ENCODE data around the gene EYA2. TPM values are rescaled to one million over a fixed set of nuclear protein-coding genes. Genes with fewer than 3 reads are reported as not detected.

EYA2 gene
- total and polyA plus RNA-seq, 7 donors: 1.2 to 11.8 (median 3.3) TPM

DNA sequence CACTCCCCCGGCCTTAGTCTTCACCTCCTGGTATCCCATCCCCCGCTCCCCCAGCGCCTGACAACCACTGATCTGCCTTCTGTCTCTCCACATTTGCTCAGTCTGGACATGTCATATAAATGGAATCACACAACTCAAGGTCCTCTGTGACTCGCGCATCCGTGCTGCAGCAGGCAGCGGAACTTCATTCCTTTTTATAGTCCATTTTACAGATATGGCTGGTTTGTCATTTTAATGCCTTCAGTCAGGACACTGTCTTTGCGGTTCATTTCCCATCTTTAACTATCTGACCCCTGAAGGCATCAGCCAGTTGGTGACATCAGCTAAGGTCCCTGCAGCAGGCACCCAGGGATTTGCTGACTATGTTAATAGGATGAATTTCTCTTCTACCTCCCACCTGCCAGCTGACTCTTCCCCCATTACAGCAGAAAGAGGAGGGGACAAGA lies 336.2 kb downstream of the EYA2 start:
- Histone ChIP-seq H3K27ac (no peak overlapping the region), H3K36me3 (peaks cover 9 to 77% (median 43%) of the 10 kb centered on the region in 4 donors), H3K4me1 (peaks cover 0 to 10% (median 2%) of the 10 kb centered on the region in 4 donors)

DNA sequence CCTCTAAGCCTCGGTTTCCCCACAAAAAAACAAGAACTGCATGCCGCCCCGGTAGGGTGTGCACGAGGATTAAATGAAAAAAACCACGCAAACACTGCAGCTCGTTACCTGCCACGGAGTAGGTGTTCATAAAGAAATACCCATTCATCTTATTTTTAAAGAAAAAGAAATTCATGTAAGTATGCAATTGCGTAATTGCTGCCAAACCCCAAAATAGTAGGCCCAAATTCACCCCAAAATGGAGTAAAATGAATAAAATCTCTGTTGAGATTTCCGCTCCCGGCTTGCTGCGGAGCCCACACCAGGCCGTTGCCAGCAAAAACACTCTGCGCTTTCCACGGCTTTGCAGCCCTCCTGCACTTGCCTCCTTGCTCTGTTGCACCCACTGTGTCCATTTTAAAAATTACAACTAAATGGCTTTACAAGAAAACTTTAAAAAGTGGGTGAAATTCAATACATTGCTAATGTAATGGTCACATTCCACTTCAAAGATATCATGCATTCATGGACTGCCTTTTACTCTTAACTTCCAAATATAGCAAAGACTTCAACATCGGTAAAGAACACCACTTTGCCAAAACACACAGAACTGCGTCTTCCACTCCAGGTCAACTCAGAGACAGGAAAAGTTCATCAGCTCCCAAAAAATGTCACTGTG lies 336.9 kb downstream of the EYA2 start:
- intact Hi-C loops (cut with DNase I): no loop called here
- TF ChIP-seq EP300 (IDR thresholded peaks at IDR 0.05) (no peak), POLR2A (IDR thresholded peaks at IDR 0.05) (no peak), POLR2AphosphoS5 (IDR thresholded peaks at IDR 0.05) (no peak)
- TF ChIP-seq, protein P1, sequence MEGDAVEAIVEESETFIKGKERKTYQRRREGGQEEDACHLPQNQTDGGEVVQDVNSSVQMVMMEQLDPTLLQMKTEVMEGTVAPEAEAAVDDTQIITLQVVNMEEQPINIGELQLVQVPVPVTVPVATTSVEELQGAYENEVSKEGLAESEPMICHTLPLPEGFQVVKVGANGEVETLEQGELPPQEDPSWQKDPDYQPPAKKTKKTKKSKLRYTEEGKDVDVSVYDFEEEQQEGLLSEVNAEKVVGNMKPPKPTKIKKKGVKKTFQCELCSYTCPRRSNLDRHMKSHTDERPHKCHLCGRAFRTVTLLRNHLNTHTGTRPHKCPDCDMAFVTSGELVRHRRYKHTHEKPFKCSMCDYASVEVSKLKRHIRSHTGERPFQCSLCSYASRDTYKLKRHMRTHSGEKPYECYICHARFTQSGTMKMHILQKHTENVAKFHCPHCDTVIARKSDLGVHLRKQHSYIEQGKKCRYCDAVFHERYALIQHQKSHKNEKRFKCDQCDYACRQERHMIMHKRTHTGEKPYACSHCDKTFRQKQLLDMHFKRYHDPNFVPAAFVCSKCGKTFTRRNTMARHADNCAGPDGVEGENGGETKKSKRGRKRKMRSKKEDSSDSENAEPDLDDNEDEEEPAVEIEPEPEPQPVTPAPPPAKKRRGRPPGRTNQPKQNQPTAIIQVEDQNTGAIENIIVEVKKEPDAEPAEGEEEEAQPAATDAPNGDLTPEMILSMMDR (IDR thresholded peaks at IDR 0.05): no peak
- peaks cover 9 to 77% (median 44%) of the 10 kb centered on the region in 4 donors for H3K36me3 ChIP-seq
- no peak for DNase-seq
- H3K9me3 ChIP-seq: no peaks in the 10 kb centered on the region
- 96 to 97% methylated on average over 16 of the region's 16 CpGs for WGBS, 2 donors
- H3K4me3 ChIP-seq: no peak overlapping the region
- peaks cover 0 to 10% (median 2%) of the 10 kb centered on the region in 4 donors for H3K4me1 ChIP-seq
- H3K27me3 ChIP-seq: no peaks in the 10 kb centered on the region
- no peak overlapping the region for H3K27ac ChIP-seq

More for the DNA sequence above, 336.2 kb downstream of the EYA2 start:
- no peak for DNase-seq
- no peaks in the 10 kb centered on the region for H3K9me3 ChIP-seq
- TF ChIP-seq, protein P1 (IDR thresholded peaks at IDR 0.05): no peak
- TF ChIP-seq POLR2A (IDR thresholded peaks at IDR 0.05): no peak
- no peak for TF ChIP-seq EP300 (IDR thresholded peaks at IDR 0.05)
- H3K4me3 ChIP-seq: no peak overlapping the region
- intact Hi-C loops (cut with DNase I): no loop called here
- WGBS, 2 donors: 96% methylated on average over 8 of the region's 8 CpGs
- no peaks in the 10 kb centered on the region for H3K27me3 ChIP-seq

DNA sequence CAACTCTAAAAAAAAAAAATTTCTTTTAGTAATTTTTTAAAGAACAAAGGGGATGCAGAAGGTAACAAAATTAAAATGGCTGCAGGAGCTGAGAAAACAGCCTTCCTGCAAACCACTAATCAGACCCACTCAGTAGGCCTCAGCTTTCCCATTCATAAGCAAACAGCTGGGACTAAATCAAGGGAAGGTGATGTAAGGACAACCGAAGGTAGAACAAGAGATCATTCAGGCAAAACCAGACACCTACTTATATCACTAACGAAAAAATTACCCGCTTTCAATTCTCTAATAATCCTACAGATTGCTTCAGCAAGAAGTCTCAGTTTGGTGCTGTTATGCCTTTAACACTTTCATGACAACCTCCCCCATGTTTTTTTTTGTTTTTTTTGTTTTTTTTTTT lies 337.9 kb downstream of the EYA2 start:
- intact Hi-C loops (cut with DNase I): no loop called here
- Histone ChIP-seq H3K9me3 (no peaks in the 10 kb centered on the region), H3K27me3 (no peaks in the 10 kb centered on the region), H3K36me3 (peaks cover 10 to 76% (median 37%) of the 10 kb centered on the region in 4 donors), H3K27ac (no peak overlapping the region), H3K4me3 (no peak overlapping the region), H3K4me1 (peaks cover 0 to 10% (median 2%) of the 10 kb centered on the region in 4 donors)
- no peak for TF ChIP-seq POLR2A (IDR thresholded peaks at IDR 0.05)
- TF ChIP-seq, protein P1 (IDR thresholded peaks at IDR 0.05): no peak
- no peak for TF ChIP-seq EP300 (IDR thresholded peaks at IDR 0.05)
- TF ChIP-seq POLR2AphosphoS5 (IDR thresholded peaks at IDR 0.05): no peak
- WGBS, 2 donors: 90 to 96% methylated on average over 3 of the region's 3 CpGs
- DNase-seq: no peak

DNA sequence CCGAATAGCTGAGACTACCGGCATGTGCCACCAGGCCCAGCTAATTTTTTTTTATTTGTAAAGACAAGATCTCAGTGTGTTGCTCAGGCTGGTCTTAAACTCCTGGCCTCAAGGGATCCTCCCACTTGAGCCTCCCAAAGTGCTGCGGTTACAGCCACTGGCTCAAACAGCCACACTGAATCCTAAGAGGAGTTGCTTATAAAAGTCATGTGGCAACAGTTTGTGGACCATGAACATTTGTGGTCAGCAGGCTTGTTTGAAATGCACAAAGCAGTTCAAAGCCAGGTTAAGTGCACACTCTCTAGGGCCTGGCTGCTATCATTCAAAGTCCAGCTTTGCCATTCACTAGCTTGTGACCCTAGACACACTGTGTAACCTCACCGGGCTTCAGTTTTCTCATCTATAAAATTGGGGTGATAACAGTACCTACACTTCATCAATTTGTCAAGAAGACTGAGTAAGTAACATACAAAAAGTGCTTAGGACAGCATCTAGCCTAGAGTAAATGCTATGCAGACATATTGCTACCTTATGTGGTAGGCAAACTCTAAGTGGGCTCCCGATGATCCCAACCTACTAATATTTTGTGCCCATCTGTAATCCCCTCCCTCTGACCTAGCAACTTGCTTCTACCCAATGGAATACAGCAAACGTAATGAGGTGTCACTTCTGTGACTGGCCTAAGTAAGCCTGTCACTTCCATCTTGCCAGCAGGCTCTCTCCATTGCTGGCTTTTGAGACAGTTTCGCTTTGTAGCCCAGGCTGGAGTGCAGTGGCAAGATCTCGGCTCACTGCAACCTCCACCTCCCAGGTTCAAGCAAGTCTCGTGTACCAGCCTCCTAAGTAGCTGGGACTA lies 338.9 kb downstream of the EYA2 start:
- intact Hi-C loops (cut with DNase I): no loop called here
- Histone ChIP-seq H3K4me3 (no peak overlapping the region), H3K4me1 (peaks cover 0 to 10% (median 1%) of the 10 kb centered on the region in 4 donors), H3K9me3 (no peaks in the 10 kb centered on the region), H3K27ac (no peak overlapping the region), H3K36me3 (peaks cover 14 to 76% (median 40%) of the 10 kb centered on the region in 4 donors), H3K27me3 (no peaks in the 10 kb centered on the region)
- DNase-seq: no peak
- 94% methylated on average over 9 of the region's 9 CpGs for WGBS, 2 donors
- TF ChIP-seq EP300 (IDR thresholded peaks at IDR 0.05): no peak
- TF ChIP-seq POLR2A (IDR thresholded peaks at IDR 0.05): no peak
- TF ChIP-seq POLR2AphosphoS5 (IDR thresholded peaks at IDR 0.05): no peak
- TF ChIP-seq, protein P1 (IDR thresholded peaks at IDR 0.05): no peak

Measured in sigmoid colon (tissue), 7 donors.